Gastrocnemius medialis (tissue), 4 donors: ENCODE data around the gene RAB3A. TPM values are rescaled to one million over a fixed set of nuclear protein-coding genes. Genes with fewer than 3 reads are reported as not detected.

Experiments
- ATAC-seq, 2 donors: fragments of 150-250 bp; one replicate each; pipeline ENCODE4 v1.9.1; 2016
- DNase-seq, 2 donors: peaks; one replicate each; pipeline ENCODE4 v3.0.0-alpha.2; 2019
- H3K27ac ChIP-seq, 4 donors: fragments of 200-600 bp; sonication (generic); 1 replicate in 1 of 4; 2 replicates in 3 of 4; pipeline ENCODE4 v1.5.1; 2016 to 2018; ENCODE audit warnings: mild to moderate bottlenecking in 2 of 4, moderate library complexity in 1 of 4
- H3K27me3 ChIP-seq, 3 donors: fragments of 200-600 bp; sonication (generic) in 2 of 3; 1 replicate in 1 of 3; 2 replicates in 2 of 3; pipeline versions ENCODE4 v1.5.1 to v1.6.0; 2016 to 2019; ENCODE audit warnings: mild to moderate bottlenecking in 1 of 3, moderate library complexity in 1 of 3
- H3K36me3 ChIP-seq, 2 donors: fragments of 200-600 bp; sonication (generic) in 1 of 2; one replicate each; pipeline ENCODE4 v1.5.1; 2017 to 2018
- H3K4me1 ChIP-seq, 2 donors: fragments of 200-600 bp; sonication (generic) in 1 of 2; one replicate each; pipeline ENCODE4 v1.5.1; 2016 to 2017; ENCODE audit warnings: mild to moderate bottlenecking in 2 of 2
- H3K4me3 ChIP-seq, 4 donors: fragments of 200-600 bp; sonication (generic) in 3 of 4; 1 replicate in 1 of 4; 2 replicates in 3 of 4; pipeline ENCODE4 v1.5.1; 2016 to 2019; ENCODE audit warnings: mild to moderate bottlenecking in 2 of 4
- H3K9me3 ChIP-seq, 3 donors: fragments of 200-600 bp; sonication (generic) in 2 of 3; 1 replicate in 1 of 3; 2 replicates in 2 of 3; pipeline ENCODE4 v1.5.1; 2016 to 2019
- POLR2A ChIP-seq, 2 donors: fragments of 450-650 bp; IDR thresholded peaks; one replicate each; pipeline ENCODE4 v1.6.1; 2017; ENCODE audit warnings: antibody characterized with exemption in 2 of 2, mild to moderate bottlenecking in 2 of 2, moderate library complexity in 2 of 2
- in situ Hi-C, 4 donors: fragments of 200-750 bp; cut with MboI; loops; one replicate each; pipeline versions ENCODE4 v1.15.0 to v1.8.0; 2017; ENCODE audit warnings: low sequenced_read_pairs in 4 of 4
- intact Hi-C: fragments of 100-400 bp; cut with DNase I; formaldehyde crosslinking; loops from one replicate; pipeline ENCODE4 v1.15.1; 2023; ENCODE audit warnings: low total_unique reads
- total RNA-seq, 4 donors: library from RNA; depleted of rRNA; stranded (reverse); fragments of >200 nt; gene quantifications; one replicate each; pipeline versions ENCODE4 v1.1.0 to v1.2.3, GENCODE V29; 2016
- TF ChIP-seq, protein P1 (sequence below), 5 experiments: fragments of 450-650 bp in 3 of 5; fragments of 200-600 bp in 2 of 5; sonication (generic) in 2 of 5; IDR thresholded peaks in 4 of 5; conservative IDR thresholded peaks in 1 of 5; 1 replicate in 4 of 5; 2 replicates in 1 of 5; pipeline ENCODE4 v1.5.1; 2016 to 2019; ENCODE audit warnings: antibody characterized with exemption in 5 of 5, mild to moderate bottlenecking in 3 of 5, moderate library complexity in 3 of 5

Gene RAB3A
- total RNA-seq, 4 donors from 2014 or later: 0.51 to 2.3 TPM; not detected in 2

GRCh38 chr19:18233224-18233825, 29.5 kb upstream of the RAB3A start:
- H3K27me3 ChIP-seq: peaks cover 9 to 22% (median 14%) of the 10 kb centered on the region in 3 donors

DNA sequence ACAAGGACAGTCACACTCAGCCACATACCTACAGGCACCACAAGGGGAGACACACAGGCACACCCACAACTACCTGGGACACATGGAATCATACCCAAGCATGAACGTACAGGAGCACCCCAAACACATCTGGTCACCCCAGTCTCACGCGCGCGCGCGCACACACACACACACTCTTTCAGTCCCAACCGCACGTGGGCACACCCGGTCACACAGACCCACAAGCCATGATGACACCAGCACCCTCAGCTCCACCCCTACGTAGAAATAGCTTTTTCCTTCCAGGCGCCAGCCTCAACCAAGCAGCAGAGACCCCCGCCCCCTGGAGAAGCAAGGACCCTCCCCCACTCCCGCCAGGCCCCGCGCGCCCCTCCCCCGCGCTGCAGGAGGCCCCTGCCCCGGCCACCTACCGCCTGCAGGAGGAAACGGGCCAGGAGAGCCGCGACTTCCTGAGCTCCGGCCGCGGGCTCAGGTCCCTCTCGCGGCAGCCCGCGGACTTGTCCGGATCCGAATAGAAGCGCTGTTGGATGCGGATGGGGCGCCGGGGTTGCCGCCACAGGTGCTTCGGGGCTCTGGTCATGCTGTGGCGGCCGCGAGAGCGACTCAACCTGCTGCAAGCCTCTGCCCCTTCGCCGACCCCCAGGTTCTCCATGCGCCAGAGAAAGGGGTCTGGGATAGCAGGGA, 28.8 kb upstream of the RAB3A start:
- peaks cover 9 to 22% (median 14%) of the 10 kb centered on the region in 3 donors for H3K27me3 ChIP-seq

More at GRCh38 chr19:18233224-18233825, 29.5 kb upstream of the RAB3A start:
- H3K36me3 ChIP-seq: no peaks in the 10 kb centered on the region
- H3K27ac ChIP-seq: no peak overlapping the region
- in situ Hi-C loops (no loop called here), intact Hi-C loops (no loop called here)
- no peak overlapping the region for H3K4me3 ChIP-seq
- DNase-seq (no peak), ATAC-seq (peak in 1 of 2 donors; percentile 53)
- peaks cover under 1 to 6% of the 10 kb centered on the region in 2 donors for H3K4me1 ChIP-seq
- no peak for TF ChIP-seq POLR2A (IDR thresholded peaks at IDR 0.05)
- TF ChIP-seq, protein P1, sequence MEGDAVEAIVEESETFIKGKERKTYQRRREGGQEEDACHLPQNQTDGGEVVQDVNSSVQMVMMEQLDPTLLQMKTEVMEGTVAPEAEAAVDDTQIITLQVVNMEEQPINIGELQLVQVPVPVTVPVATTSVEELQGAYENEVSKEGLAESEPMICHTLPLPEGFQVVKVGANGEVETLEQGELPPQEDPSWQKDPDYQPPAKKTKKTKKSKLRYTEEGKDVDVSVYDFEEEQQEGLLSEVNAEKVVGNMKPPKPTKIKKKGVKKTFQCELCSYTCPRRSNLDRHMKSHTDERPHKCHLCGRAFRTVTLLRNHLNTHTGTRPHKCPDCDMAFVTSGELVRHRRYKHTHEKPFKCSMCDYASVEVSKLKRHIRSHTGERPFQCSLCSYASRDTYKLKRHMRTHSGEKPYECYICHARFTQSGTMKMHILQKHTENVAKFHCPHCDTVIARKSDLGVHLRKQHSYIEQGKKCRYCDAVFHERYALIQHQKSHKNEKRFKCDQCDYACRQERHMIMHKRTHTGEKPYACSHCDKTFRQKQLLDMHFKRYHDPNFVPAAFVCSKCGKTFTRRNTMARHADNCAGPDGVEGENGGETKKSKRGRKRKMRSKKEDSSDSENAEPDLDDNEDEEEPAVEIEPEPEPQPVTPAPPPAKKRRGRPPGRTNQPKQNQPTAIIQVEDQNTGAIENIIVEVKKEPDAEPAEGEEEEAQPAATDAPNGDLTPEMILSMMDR (IDR thresholded peaks at IDR 0.05 in 4 of 5, conservative IDR thresholded peaks at IDR 0.05 in 1 of 5): no peak
- no peaks in the 10 kb centered on the region for H3K9me3 ChIP-seq

DNA sequence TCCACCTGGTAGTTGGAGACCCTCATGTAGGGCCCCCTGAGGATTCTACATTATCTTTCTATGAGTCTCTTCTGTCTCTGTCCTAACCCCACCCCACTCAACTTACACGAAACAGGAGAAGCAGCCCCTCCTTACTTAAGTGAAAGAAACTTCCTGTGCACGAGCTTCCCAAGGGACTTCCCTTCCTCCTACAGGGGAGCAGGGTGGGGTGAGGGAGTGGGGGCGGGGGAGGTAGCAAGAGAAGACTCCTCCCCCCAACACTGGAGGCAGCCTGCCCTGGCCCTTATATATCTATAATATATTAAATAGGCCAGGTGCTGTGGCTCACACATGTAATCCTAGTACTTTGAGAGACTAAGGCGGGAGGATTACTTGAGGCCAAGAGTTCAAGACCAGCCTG, 27.9 kb upstream of the RAB3A start:
- H3K4me1 ChIP-seq: peaks cover 13 to 17% of the 10 kb centered on the region in 2 donors
- no peak overlapping the region for H3K27ac ChIP-seq
- DNase-seq (no peak), ATAC-seq (no peak)
- H3K4me3 ChIP-seq: no peak overlapping the region
- TF ChIP-seq POLR2A (IDR thresholded peaks at IDR 0.05): no peak
- TF ChIP-seq, protein P1 (IDR thresholded peaks at IDR 0.05 in 4 of 5, conservative IDR thresholded peaks at IDR 0.05 in 1 of 5): no peak
- intact Hi-C loops (no loop called here), in situ Hi-C loops (no loop called here)
- no peaks in the 10 kb centered on the region for H3K9me3 ChIP-seq
- H3K27me3 ChIP-seq: peaks cover 9 to 22% (median 14%) of the 10 kb centered on the region in 3 donors
- no peaks in the 10 kb centered on the region for H3K36me3 ChIP-seq

More for the DNA sequence above, 28.8 kb upstream of the RAB3A start:
- TF ChIP-seq, protein P1 (IDR thresholded peaks at IDR 0.05 in 4 of 5, conservative IDR thresholded peaks at IDR 0.05 in 1 of 5): no peak
- TF ChIP-seq POLR2A (IDR thresholded peaks at IDR 0.05): no peak
- H3K36me3 ChIP-seq: no peaks in the 10 kb centered on the region
- H3K27ac ChIP-seq: no peak overlapping the region
- intact Hi-C loops: no loop called here
- no peak for DNase-seq
- peaks cover 7 to 12% of the 10 kb centered on the region in 2 donors for H3K4me1 ChIP-seq
- no peak overlapping the region for H3K4me3 ChIP-seq
- in situ Hi-C loops: no loop called here
- no peaks in the 10 kb centered on the region for H3K9me3 ChIP-seq
- ATAC-seq: no peak

DNA sequence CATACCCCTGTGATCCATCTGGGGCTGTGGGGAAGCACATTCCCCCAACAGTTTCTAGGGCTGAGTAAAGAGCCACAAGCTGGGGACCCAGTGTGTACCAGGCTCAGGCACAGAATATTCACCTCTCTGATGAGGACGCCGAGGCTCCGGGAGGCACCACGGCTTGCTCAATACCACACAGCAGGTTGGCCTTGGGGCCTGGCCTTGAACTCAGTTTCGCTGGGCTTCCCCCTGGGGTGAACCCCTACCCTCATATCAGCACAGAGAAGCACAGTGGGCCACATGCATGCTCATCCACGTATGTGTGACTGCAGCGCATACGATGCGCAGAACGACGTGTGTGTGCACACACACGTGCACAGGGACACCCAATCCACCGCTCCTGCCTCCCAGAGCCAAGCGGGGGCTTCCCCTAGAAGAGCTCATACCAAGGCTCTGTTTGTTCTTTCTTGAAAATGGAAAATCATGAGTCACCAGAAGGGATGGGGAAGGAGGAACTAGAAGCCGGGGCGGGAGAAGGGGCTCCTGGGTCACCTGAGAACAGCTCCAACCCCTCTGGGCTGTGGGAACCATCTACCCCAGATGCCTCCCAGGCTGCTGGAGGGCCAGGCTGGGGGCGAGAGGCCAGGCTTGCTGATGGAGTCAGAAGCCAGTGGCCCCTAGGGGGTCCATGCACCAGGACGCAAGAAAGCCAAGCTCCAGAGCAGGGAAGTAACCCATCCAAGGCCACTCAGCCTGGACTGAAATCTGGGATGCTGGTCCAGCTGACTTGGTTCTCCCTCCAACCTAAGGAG, 27.3 kb upstream of the RAB3A start:
- ATAC-seq (no peak), DNase-seq (no peak)
- in situ Hi-C loops (no loop called here), intact Hi-C loops (no loop called here)
- H3K27me3 ChIP-seq: peaks cover 9 to 22% (median 14%) of the 10 kb centered on the region in 3 donors
- H3K9me3 ChIP-seq: no peaks in the 10 kb centered on the region
- no peaks in the 10 kb centered on the region for H3K36me3 ChIP-seq
- H3K4me1 ChIP-seq: peaks cover 13 to 17% of the 10 kb centered on the region in 2 donors
- no peak overlapping the region for H3K27ac ChIP-seq
- TF ChIP-seq, protein P1 (IDR thresholded peaks at IDR 0.05 in 4 of 5, conservative IDR thresholded peaks at IDR 0.05 in 1 of 5): no peak
- TF ChIP-seq POLR2A (IDR thresholded peaks at IDR 0.05): no peak
- H3K4me3 ChIP-seq: no peak overlapping the region
